ACC112 (cell line): ENCODE measurements around the gene SCAI.
"Not testable (repeated sequence)": the region's sequence is repeated elsewhere in the genome, so short reads cannot be mapped to it uniquely, and the experiment has no call there.

Source experiments
- H2AFZ ChIP-seq: fragments of 200-600 bp; sonication (generic); one replicate; pipeline ENCODE4 v1.6.0; 2017; ENCODE audit warnings: antibody characterized with exemption, low read length; ENCODE audit not compliant: unreplicated experiment
- H3K27ac ChIP-seq: fragments of 200-600 bp; sonication (generic); 2 replicates; pipeline ENCODE4 v1.5.1; 2014; ENCODE audit warnings: low read depth, mild to moderate bottlenecking, antibody characterized with exemption, low read length, moderate library complexity
- H3K27me3 ChIP-seq: fragments of 200-600 bp; sonication (generic); 2 replicates; pipeline ENCODE4 v1.6.1; 2014; ENCODE audit warnings: mild to moderate bottlenecking, antibody characterized with exemption, low read length, moderate library complexity, mixed read lengths; ENCODE audit not compliant: insufficient read depth
- H3K36me3 ChIP-seq: fragments of 200-600 bp; sonication (generic); 2 replicates; pipeline ENCODE4 v1.6.1; 2016; ENCODE audit warnings: mild to moderate bottlenecking, antibody characterized with exemption, low read length, moderate library complexity, mixed read lengths; ENCODE audit not compliant: insufficient read depth
- H3K4me1 ChIP-seq: fragments of 200-600 bp; sonication (generic); one replicate; pipeline ENCODE4 v1.6.1; 2016; ENCODE audit warnings: low read length, mixed read lengths; ENCODE audit not compliant: insufficient read depth, unreplicated experiment, control insufficient read depth
- H3K4me3 ChIP-seq: fragments of 200-600 bp; sonication (generic); 2 replicates; pipeline ENCODE4 v1.5.1; 2014; ENCODE audit warnings: mild to moderate bottlenecking, low read depth, low read length
- H3K79me2 ChIP-seq: fragments of 200-600 bp; sonication (generic); one replicate; pipeline ENCODE4 v1.6.0; 2016; ENCODE audit warnings: low read length; ENCODE audit not compliant: control insufficient read depth, unreplicated experiment, insufficient read depth

The SCAI gene

GRCh38 chr9:125143377-125144090 is at the start of gene SCAI:
Gene SCAI, minus strand, starts transcription at chr9:125143528. Its CDS starts 91 bp downstream, at chr9:125143437.
- H2AFZ ChIP-seq = peak within 1 kb of the TSS; percentile 46
- no peak within 1 kb of the TSS for H3K27ac ChIP-seq

DNA sequence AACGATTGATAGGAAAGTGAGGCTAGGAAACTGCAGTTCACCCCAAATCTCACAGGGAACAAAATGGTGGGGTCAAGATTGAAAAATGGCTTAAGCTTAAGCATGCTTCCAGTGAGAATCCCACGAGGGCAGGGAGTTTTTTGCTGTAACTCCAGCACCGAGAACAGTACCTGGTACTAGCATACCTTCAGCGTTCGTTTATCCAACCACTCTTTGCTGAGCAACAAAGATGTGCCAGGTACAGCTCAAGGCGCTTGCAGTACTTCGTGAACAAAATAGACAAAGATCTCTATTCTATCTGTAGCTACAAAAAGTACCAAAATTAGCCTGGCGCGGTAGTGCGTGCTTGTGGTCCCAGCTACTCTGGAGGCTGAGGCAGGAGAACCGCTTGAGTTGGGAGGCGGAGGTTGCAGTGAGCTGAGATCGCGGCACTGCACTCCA is 47.1 kb upstream of the SCAI start:
- H3K27me3 ChIP-seq = no peaks in the 10 kb centered on the region
- peak overlapping the region; percentile 97 for H2AFZ ChIP-seq
- H3K36me3 ChIP-seq = no peaks in the 10 kb centered on the region
- peak overlapping the region; percentile 67; the same call in 1 of the 2 replicates for H3K27ac ChIP-seq
- H3K79me2 ChIP-seq = peaks cover 40% of the 10 kb centered on the region
- H3K4me1 ChIP-seq = peaks cover 16% of the 10 kb centered on the region
- H3K4me3 ChIP-seq = peak overlapping the region; percentile 90

More at GRCh38 chr9:125143377-125144090, at the start of gene SCAI:
- H3K79me2 ChIP-seq = no peaks in the 10 kb centered on the region
- no peaks in the 10 kb centered on the region for H3K36me3 ChIP-seq
- no peaks in the 10 kb centered on the region for H3K27me3 ChIP-seq
- H3K4me3 ChIP-seq = peak within 1 kb of the TSS; percentile 73
- H3K4me1 ChIP-seq = peaks cover 22% of the 10 kb centered on the region

GRCh38 chr9:125189361-125190289 is 46.3 kb upstream of the SCAI start, which contains the start of gene PPP6C:
Gene PPP6C, minus strand, starts transcription at chr9:125189803. Its CDS starts 85 bp downstream, at chr9:125189718.
- H3K27me3 ChIP-seq = no peaks in the 10 kb centered on the region
- H3K4me1 ChIP-seq = peaks cover 16% of the 10 kb centered on the region
- H3K4me3 ChIP-seq = peak within 1 kb of the TSS; percentile 90
- H3K36me3 ChIP-seq = no peaks in the 10 kb centered on the region
- H2AFZ ChIP-seq = peak within 1 kb of the TSS; percentile 97
- H3K27ac ChIP-seq = peak within 1 kb of the TSS; percentile 67
- peaks cover 40% of the 10 kb centered on the region for H3K79me2 ChIP-seq

- Histone ChIP-seq H3K4me3 (peak overlapping the region; percentile 90), H3K79me2 (peaks cover 45% of the 10 kb centered on the region), H3K27ac (peak overlapping the region; percentile 67), H3K27me3 (no peaks in the 10 kb centered on the region), H3K36me3 (no peaks in the 10 kb centered on the region), H3K4me1 (peaks cover 17% of the 10 kb centered on the region), H2AFZ (peak overlapping the region; percentile 96)
Measured at GRCh38 chr9:125189011-125189360, 45.7 kb upstream of the SCAI start.

DNA sequence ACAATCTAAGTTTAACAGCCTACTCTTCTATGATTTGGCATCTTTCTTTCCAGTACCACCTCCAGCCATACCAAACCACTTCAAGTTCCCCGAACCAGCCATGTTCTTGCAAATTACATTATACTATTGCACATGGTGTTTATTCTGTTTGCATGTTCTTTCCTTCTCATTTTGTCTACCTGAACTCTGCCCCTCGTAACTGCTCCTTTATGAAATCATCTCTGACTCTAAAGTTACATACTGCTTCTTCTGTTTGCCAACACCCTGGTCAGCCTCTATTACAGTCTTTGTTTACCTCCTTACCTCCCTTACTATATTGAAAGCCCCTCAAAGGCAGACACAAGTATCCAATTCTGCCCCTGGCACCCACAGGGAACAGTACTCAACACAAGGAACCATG is 40.2 kb upstream of the SCAI start:
- H3K36me3 ChIP-seq = 0 out of 2 replicates have a peak, but pooled peaks cover 3% of the 10 kb centered on the region

GRCh38 chr9:125183054-125183453 is 39.7 kb upstream of the SCAI start:
- no peaks in the 10 kb centered on the region for H3K27me3 ChIP-seq
- peaks cover 83% of the 10 kb centered on the region for H3K79me2 ChIP-seq
- H3K27ac ChIP-seq = no peak overlapping the region
- H3K36me3 ChIP-seq = 0 out of 2 replicates have a peak, but pooled peaks cover 3% of the 10 kb centered on the region
- peaks cover 18% of the 10 kb centered on the region for H3K4me1 ChIP-seq
- no peak overlapping the region for H2AFZ ChIP-seq
- H3K4me3 ChIP-seq = no peak overlapping the region

More for the DNA sequence above, 40.2 kb upstream of the SCAI start:
- Histone ChIP-seq H3K79me2 (peaks cover 83% of the 10 kb centered on the region), H3K4me1 (peaks cover 22% of the 10 kb centered on the region), H3K27me3 (no peaks in the 10 kb centered on the region), H3K4me3 (no peak overlapping the region), H2AFZ (no peak overlapping the region), H3K27ac (no peak overlapping the region)

- Histone ChIP-seq H3K79me2 (peaks cover 83% of the 10 kb centered on the region), H3K4me1 (peaks cover 13% of the 10 kb centered on the region)
- not testable (repeated sequence) for H3K36me3 ChIP-seq, H2AFZ ChIP-seq, H3K27ac ChIP-seq, H3K4me3 ChIP-seq, H3K27me3 ChIP-seq
Measured at GRCh38 chr9:125181756-125182155, 38.4 kb upstream of the SCAI start.

GRCh38 chr9:125180876-125181275 is 37.5 kb upstream of the SCAI start:
- Histone ChIP-seq H3K36me3 (0 out of 2 replicates have a peak, but pooled peaks cover 3% of the 10 kb centered on the region), H3K79me2 (peaks cover 78% of the 10 kb centered on the region), H2AFZ (no peak overlapping the region), H3K4me1 (peaks cover 13% of the 10 kb centered on the region), H3K4me3 (no peak overlapping the region), H3K27me3 (no peaks in the 10 kb centered on the region), H3K27ac (no peak overlapping the region)

DNA sequence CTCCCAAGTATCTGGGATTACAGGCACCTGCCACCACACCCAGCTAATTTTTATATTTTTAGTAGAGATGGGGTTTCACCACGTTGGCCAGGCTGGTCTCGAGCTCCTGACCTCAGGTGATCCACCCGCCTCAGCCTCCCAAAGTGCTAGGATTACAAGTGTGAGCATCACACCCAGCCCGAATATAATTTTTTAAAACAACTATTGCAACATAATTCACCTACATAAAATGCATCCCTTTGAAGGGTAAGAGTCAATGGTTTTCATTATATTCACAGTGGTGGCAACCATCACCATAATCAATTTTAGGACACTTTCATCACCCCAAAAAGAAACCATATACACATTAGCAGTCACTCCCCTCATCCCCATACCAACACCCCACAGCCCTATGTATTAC is 36.4 kb upstream of the SCAI start:
- H3K27ac ChIP-seq, H3K27me3 ChIP-seq, H2AFZ ChIP-seq, H3K36me3 ChIP-seq, H3K4me3 ChIP-seq: not testable (repeated sequence)
- Histone ChIP-seq H3K79me2 (peaks cover 78% of the 10 kb centered on the region), H3K4me1 (peaks cover 13% of the 10 kb centered on the region)

DNA sequence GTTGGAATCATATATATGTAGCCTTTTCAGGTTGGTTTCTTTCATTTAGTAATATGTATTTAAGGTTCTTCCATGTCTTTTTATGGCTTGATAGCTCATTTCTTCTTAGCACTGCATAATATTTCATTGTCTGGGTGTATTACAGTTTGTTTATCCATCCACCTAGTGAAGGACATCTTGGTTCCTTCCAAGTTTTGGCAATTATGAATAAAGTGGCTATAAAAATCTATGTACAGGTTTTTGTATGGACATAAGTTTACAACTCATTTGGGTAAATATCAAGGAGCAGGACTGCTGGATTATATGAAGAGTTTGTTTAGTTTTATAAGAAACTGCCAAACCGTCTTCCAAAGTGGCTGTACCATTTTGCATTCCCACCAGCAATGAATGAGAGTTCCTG is 34.6 kb upstream of the SCAI start:
- no peaks in the 10 kb centered on the region for H3K27me3 ChIP-seq
- peaks cover 6% of the 10 kb centered on the region; the same call in 1 of the 2 replicates for H3K36me3 ChIP-seq
- H3K4me3 ChIP-seq = no peak overlapping the region
- peaks cover 5% of the 10 kb centered on the region for H3K4me1 ChIP-seq
- H2AFZ ChIP-seq = no peak overlapping the region
- H3K79me2 ChIP-seq = peaks cover 70% of the 10 kb centered on the region
- no peak overlapping the region for H3K27ac ChIP-seq
